Osteocyte (in vitro differentiated cells): ENCODE measurements around the gene MYBPHL. TPM values are rescaled to one million over a fixed set of nuclear protein-coding genes. Genes with fewer than 3 reads are reported as not detected.
A peak's percentile ranks its signal among the peaks of the same experiment; 100 is the strongest.
"Not testable (repeated sequence)": the region's sequence is repeated elsewhere in the genome, so short reads cannot be mapped to it uniquely, and the experiment has no call there.

Source experiments
- DNase-seq: peaks from one replicate; pipeline ENCODE4 v3.0.0; 2021; ENCODE audit warnings: mixed read lengths; ENCODE audit not compliant: unreplicated experiment; ENCODE audit errors: extremely low spot score
- H3K27ac Mint-ChIP-seq: one replicate; pipeline ENCODE4 v1.8.0; 2021; ENCODE audit warnings: mild to moderate bottlenecking, mixed read lengths; ENCODE audit not compliant: unreplicated experiment
- H3K27me3 Mint-ChIP-seq: one replicate; pipeline ENCODE4 v1.8.0; 2021; ENCODE audit warnings: mixed read lengths; ENCODE audit not compliant: unreplicated experiment
- H3K36me3 Mint-ChIP-seq: one replicate; pipeline ENCODE4 v1.8.0; 2021; ENCODE audit warnings: mixed read lengths; ENCODE audit not compliant: unreplicated experiment
- H3K4me1 Mint-ChIP-seq: one replicate; pipeline ENCODE4 v1.8.0; 2021; ENCODE audit warnings: mixed read lengths; ENCODE audit not compliant: unreplicated experiment
- H3K4me3 Mint-ChIP-seq: one replicate; pipeline ENCODE4 v1.8.0; 2021; ENCODE audit warnings: mild to moderate bottlenecking, moderate library complexity, mixed read lengths; ENCODE audit not compliant: unreplicated experiment
- H3K9me3 Mint-ChIP-seq: one replicate; pipeline ENCODE4 v1.8.0; 2021; ENCODE audit warnings: mixed read lengths; ENCODE audit not compliant: unreplicated experiment
- total RNA-seq: library from RNA; stranded (reverse); gene quantifications from 2 replicates; pipeline ENCODE4 v1.2.1, GENCODE V29; 2021
- TF ChIP-seq, protein P1 (sequence below): fragments of 200-600 bp; sonication (generic); IDR thresholded peaks from 2 replicates; pipeline ENCODE4 v1.5.0; 2021; ENCODE audit warnings: antibody characterized with exemption, mild to moderate bottlenecking, moderate library complexity

MYBPHL gene
- total RNA-seq, 1 donor from 2014 or later, result not detected

DNA sequence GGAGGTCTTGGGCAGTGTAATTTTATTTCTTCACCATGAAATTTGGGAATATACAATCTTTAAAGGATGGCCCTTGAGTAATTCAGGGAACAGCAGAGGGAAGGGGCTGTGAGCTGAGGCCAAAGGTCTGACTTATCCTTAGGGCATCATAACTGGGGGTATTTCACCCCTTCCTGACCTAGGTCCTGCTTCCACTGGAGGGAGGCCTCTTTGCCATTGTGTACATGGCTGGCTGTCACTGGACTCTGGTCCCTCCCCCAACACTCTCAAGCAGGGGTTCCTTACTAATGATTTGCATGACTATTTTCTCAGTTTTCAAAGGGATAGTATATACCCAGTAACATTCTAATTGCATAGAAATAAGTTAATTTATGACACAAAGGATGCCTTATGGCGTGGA, 16.7 kb downstream of the MYBPHL start:
- no peaks in the 10 kb centered on the region for H3K9me3 Mint-ChIP-seq
- no peaks in the 10 kb centered on the region for H3K36me3 Mint-ChIP-seq
- H3K27me3 Mint-ChIP-seq, result peaks cover 2% of the 10 kb centered on the region
- H3K4me3 Mint-ChIP-seq, result no peak overlapping the region
- no peak overlapping the region for H3K27ac Mint-ChIP-seq
- no peak for DNase-seq
- TF ChIP-seq, protein P1, sequence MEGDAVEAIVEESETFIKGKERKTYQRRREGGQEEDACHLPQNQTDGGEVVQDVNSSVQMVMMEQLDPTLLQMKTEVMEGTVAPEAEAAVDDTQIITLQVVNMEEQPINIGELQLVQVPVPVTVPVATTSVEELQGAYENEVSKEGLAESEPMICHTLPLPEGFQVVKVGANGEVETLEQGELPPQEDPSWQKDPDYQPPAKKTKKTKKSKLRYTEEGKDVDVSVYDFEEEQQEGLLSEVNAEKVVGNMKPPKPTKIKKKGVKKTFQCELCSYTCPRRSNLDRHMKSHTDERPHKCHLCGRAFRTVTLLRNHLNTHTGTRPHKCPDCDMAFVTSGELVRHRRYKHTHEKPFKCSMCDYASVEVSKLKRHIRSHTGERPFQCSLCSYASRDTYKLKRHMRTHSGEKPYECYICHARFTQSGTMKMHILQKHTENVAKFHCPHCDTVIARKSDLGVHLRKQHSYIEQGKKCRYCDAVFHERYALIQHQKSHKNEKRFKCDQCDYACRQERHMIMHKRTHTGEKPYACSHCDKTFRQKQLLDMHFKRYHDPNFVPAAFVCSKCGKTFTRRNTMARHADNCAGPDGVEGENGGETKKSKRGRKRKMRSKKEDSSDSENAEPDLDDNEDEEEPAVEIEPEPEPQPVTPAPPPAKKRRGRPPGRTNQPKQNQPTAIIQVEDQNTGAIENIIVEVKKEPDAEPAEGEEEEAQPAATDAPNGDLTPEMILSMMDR, result no peak
- no peaks in the 10 kb centered on the region for H3K4me1 Mint-ChIP-seq

DNA sequence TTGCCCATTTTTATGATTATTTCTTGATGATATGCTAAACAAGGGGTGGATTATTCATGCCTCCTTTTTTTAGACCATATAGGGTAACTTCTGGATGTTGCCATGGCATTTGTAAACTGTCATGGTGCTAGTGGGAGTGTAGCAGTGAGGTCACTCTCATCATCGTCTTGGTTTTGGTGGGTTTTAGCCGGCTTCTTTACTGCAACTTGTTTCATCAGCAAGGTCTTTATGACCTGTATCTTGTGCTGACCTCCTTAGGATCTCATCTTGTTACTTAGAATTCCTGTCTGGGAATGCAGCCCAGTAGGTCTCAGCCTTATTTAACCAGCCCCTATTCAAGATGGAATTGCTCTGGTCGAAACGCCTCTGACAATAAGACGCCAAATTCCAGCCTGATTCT, 20.0 kb downstream of the MYBPHL start:
- not testable (repeated sequence) for H3K4me3 Mint-ChIP-seq, DNase-seq, H3K36me3 Mint-ChIP-seq, H3K27me3 Mint-ChIP-seq, H3K9me3 Mint-ChIP-seq, H3K27ac Mint-ChIP-seq
- peaks cover 21% of the 10 kb centered on the region for H3K4me1 Mint-ChIP-seq

DNA sequence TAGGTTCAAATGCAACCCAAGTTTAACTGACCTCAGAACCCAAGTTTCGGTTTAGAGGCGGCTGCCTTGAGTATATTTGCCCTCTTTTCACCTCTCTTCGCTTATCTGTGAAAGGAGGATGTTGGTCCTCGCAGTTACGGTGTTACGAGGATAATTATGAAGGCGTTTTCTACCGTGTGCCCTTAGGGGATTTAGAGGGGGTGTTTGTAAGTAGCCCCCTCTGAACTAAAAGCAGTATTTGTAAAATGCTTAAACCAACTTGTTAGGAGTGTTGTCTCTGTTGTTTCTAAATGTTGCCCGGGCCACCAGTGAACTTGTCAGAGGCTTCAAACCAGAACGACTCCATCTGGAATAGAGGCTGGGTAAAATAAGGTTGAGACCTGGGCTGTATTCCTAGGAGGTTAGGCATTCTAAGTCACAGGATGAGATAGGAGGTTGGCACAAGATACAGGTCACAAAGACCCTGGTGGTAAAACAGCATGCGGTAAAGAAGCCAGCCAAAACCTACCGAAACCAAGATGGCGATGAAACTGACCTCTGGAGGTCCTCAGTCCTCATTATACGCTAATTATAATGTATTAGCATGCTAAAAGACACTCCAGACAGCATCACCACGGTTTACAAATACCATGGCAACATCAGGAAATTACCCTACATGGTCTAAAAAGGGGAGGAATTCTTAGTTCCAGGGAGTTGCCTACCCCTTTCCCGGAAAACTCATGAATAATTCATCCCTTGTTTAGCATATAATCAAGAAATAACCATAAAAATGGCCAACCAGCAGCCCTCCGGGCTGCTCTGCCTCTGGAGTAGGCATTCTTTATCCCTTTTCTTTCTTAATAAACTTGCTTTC, 22.8 kb downstream of the MYBPHL start:
- H3K4me3 Mint-ChIP-seq, result peak overlapping the region; percentile 100
- H3K27ac Mint-ChIP-seq, result peak overlapping the region; percentile 94
- H3K4me1 Mint-ChIP-seq, result peaks cover 29% of the 10 kb centered on the region
- TF ChIP-seq, protein P1, result no peak
- no peaks in the 10 kb centered on the region for H3K27me3 Mint-ChIP-seq
- no peak for DNase-seq
- H3K9me3 Mint-ChIP-seq, result no peaks in the 10 kb centered on the region
- H3K36me3 Mint-ChIP-seq, result no peaks in the 10 kb centered on the region

DNA sequence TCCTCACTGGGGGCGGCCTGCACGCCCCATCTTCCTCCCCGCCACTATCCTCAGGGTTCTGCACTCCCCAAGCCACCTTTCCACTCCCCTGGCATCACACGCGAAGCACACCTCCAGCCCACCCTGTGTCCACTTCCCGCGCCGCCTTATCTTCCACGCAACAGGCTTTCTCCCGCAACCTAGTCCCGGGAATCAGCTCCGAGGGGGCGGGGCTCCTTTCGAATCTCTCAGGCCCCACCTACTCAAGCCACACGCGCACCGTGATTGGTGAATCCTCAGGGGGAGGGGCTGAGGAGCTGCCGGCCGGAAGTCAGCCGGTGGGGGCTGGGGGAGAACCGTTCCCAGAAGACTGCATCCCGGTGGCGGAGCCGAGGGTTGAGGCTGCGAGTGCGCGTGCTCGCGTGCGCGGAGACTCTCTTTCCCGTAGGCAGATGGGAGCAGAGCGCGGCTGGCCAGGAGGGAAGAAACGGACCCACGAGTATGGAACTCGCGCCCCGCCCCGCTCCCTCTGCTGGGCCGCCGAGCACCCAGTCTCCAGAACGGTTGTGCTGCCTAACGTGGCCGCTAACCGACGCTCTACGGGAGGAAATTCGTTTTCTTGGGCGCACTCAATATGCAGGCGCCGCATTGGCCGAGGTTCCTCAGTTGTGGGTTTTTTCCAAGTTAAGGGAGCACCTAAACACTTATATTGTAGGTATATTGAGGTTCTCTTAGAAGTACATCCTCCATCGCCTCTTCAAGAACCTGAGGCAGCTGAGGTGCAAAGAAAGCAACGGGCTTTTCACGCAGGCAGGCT, 23.7 kb downstream of the MYBPHL start, which contains the start of gene PSRC1:
TSS of gene PSRC1 (minus strand) at position 194 of the 796 bp plus-strand sequence.
- TF ChIP-seq, protein P1, result peak; percentile 62
- Mint-ChIP-seq H3K27ac (peak within 1 kb of the TSS; percentile 94), H3K9me3 (no peaks in the 10 kb centered on the region), H3K4me3 (peak within 1 kb of the TSS; percentile 100), H3K27me3 (no peaks in the 10 kb centered on the region), H3K4me1 (peaks cover 29% of the 10 kb centered on the region), H3K36me3 (no peaks in the 10 kb centered on the region)
- DNase-seq, result peak; percentile 98

DNA sequence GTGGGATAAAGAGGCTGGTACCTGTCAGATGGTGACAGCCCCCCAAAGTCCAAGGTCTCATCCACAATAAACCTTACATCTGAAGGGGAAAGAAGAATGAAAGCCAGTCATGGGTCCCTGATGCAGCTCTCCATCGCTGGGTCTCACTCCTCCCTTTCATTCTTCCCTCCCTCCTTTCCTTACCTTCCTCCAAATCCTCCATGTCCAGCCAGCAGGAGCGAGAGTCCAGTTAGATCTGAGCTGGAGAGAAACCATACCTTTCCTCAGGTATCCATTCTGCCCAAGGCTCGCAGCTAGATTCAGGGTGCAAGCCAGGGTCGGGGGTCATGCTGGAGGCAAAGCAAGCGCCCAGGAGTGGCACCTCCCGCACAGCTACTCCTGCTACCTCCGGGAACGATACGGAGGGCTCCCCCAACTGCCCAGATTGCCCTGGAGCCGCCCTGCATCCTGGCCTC, 24.3 kb downstream of the MYBPHL start:
- Mint-ChIP-seq H3K27ac (peak overlapping the region; percentile 94), H3K36me3 (no peaks in the 10 kb centered on the region), H3K4me1 (peaks cover 29% of the 10 kb centered on the region), H3K27me3 (no peaks in the 10 kb centered on the region), H3K9me3 (no peaks in the 10 kb centered on the region), H3K4me3 (peak overlapping the region; percentile 100)
- TF ChIP-seq, protein P1, result no peak
- DNase-seq, result no peak
